Dermis microvascular lymphatic vessel endothelial cell (primary cell): ENCODE data around the gene CDH15. TPM values are rescaled to one million over a fixed set of nuclear protein-coding genes. Genes with fewer than 3 reads are reported as not detected.
A peak's percentile ranks its signal among the peaks of the same experiment; 100 is the strongest.

Source experiments
- DNase-seq, 2 donors: peaks; one replicate each; pipeline versions ENCODE4 v3.0.0 to v3.0.0-alpha.2; 2010; ENCODE audit warnings: low read depth in 2 of 2
- total RNA-seq: library from RNA; depleted of rRNA; stranded (reverse); fragments of >200 nt; gene quantifications from 2 replicates; pipeline ENCODE4 v1.2.1, GENCODE V29; 2014

Gene CDH15
- total RNA-seq, 1 donor from 2014 or later: under 0.01 TPM

- no peak for DNase-seq
These were observed 27.1 kb downstream of the CDH15 start for GRCh38 chr16:89198417-89199240.

- no peak for DNase-seq
These were observed 27.9 kb downstream of the CDH15 start for GRCh38 chr16:89199241-89200123.

- no peak for DNase-seq
These were observed 28.7 kb downstream of the CDH15 start, which contains the start of gene SLC22A31 for GRCh38 chr16:89200124-89200849. TSS of gene SLC22A31 (minus strand) at chr16:89200537. CDS start at chr16:89200501, 36 bp downstream.

- no peak for DNase-seq
These were observed 29.4 kb downstream of the CDH15 start for GRCh38 chr16:89200850-89201411.

GRCh38 chr16:89201439-89202377, 30.2 kb downstream of the CDH15 start:
- peak in 1 of 2 donors; percentile 69 for DNase-seq

- DNase-seq: no peak
These were observed 31.1 kb downstream of the CDH15 start for GRCh38 chr16:89202422-89203215.

- no peak for DNase-seq
These were observed 36.4 kb downstream of the CDH15 start for GRCh38 chr16:89207993-89208392.

- no peak for DNase-seq
These were observed 38.0 kb downstream of the CDH15 start for GRCh38 chr16:89209522-89210044.

- no peak for DNase-seq
These were observed 38.8 kb downstream of the CDH15 start for GRCh38 chr16:89210165-89210903.

GRCh38 chr16:89210904-89211515, 39.5 kb downstream of the CDH15 start:
- no peak for DNase-seq

GRCh38 chr16:89216315-89217137, 45.0 kb downstream of the CDH15 start:
- DNase-seq: peak; percentile 68 to 86

- DNase-seq: no peak
These were observed 45.5 kb downstream of the CDH15 start for GRCh38 chr16:89217138-89217387.

GRCh38 chr16:89217388-89218191, 46.0 kb downstream of the CDH15 start, which contains the start of gene ZNF778:
TSS of gene ZNF778 (plus strand) at chr16:89217703. CDS start at chr16:89221128, 3,425 bp downstream.
- DNase-seq: peak; percentile 57 to 91

GRCh38 chr16:89219365-89219764, 47.8 kb downstream of the CDH15 start:
- DNase-seq: peak in 1 of 2 donors; percentile 11

- no peak for DNase-seq
These were observed 50.1 kb downstream of the CDH15 start for GRCh38 chr16:89221604-89222003.

GRCh38 chr16:89222931-89223330, 51.4 kb downstream of the CDH15 start:
- DNase-seq: no peak
